RCC 7860 (cell line): ENCODE results near the gene EPHA4.

Source experiments
- DNase-seq: peaks from one replicate; pipeline ENCODE4 v3.0.0-alpha.2; 2015; ENCODE audit warnings: low spot score
- FAIRE-seq: peaks from 2 replicates; lab custom pipeline; 2012; peaks lifted over from hg19 to GRCh38; lab: Jason Lieb, UNC

EPHA4 gene

GRCh38 chr2:221572821-221573429 lies 821 bp upstream of the EPHA4 start:
- peak; percentile 22 for DNase-seq
- FAIRE-seq = no peak

GRCh38 chr2:221571551-221572218 lies 419 bp downstream of the EPHA4 start:
- DNase-seq (no peak), FAIRE-seq (no peak)

- FAIRE-seq = no peak
- no peak for DNase-seq
Observed at GRCh38 chr2:221571025-221571550, 1.0 kb downstream of the EPHA4 start.

GRCh38 chr2:221570321-221570935 lies 1.7 kb downstream of the EPHA4 start:
- FAIRE-seq (no peak), DNase-seq (no peak)

- DNase-seq (no peak), FAIRE-seq (no peak)
Observed at GRCh38 chr2:221569871-221570270, 2.2 kb downstream of the EPHA4 start.

- no peak for DNase-seq
- no peak for FAIRE-seq
Observed at GRCh38 chr2:221569425-221569845, 2.7 kb downstream of the EPHA4 start.

GRCh38 chr2:221568299-221568698 lies 3.8 kb downstream of the EPHA4 start:
- no peak for FAIRE-seq

GRCh38 chr2:221567809-221568208 lies 4.3 kb downstream of the EPHA4 start:
- no peak for DNase-seq
- FAIRE-seq = no peak

More at GRCh38 chr2:221568299-221568698, 3.8 kb downstream of the EPHA4 start:
- no peak for DNase-seq

GRCh38 chr2:221567231-221567760 lies 4.8 kb downstream of the EPHA4 start:
- DNase-seq = no peak
- FAIRE-seq = no peak

GRCh38 chr2:221563270-221563985 lies 8.7 kb downstream of the EPHA4 start:
- FAIRE-seq (no peak), DNase-seq (no peak)

- FAIRE-seq = no peak
- DNase-seq = no peak
Observed at GRCh38 chr2:221562226-221562625, 9.9 kb downstream of the EPHA4 start.

- no peak for DNase-seq
- FAIRE-seq = no peak
Observed at GRCh38 chr2:221561770-221562169, 10.3 kb downstream of the EPHA4 start.

- FAIRE-seq = no peak
- no peak for DNase-seq
Observed at GRCh38 chr2:221559991-221560390, 12.1 kb downstream of the EPHA4 start.

GRCh38 chr2:221558107-221558506 lies 14.0 kb downstream of the EPHA4 start:
- FAIRE-seq = no peak
- no peak for DNase-seq

GRCh38 chr2:221555494-221555846 lies 16.6 kb downstream of the EPHA4 start:
- DNase-seq (no peak), FAIRE-seq (no peak)

- no peak for FAIRE-seq
- no peak for DNase-seq
Observed at GRCh38 chr2:221554769-221555493, 17.2 kb downstream of the EPHA4 start.

GRCh38 chr2:221553333-221553732 lies 18.8 kb downstream of the EPHA4 start:
- no peak for DNase-seq
- FAIRE-seq = no peak

- DNase-seq = no peak
- no peak for FAIRE-seq
Observed at GRCh38 chr2:221552291-221552690, 19.8 kb downstream of the EPHA4 start.

GRCh38 chr2:221551864-221552263 lies 20.2 kb downstream of the EPHA4 start:
- DNase-seq = no peak
- FAIRE-seq = no peak

- no peak for FAIRE-seq
- no peak for DNase-seq
Observed at GRCh38 chr2:221549143-221549542, 23.0 kb downstream of the EPHA4 start.
